H1 (cell line): Measurements from ENCODE around the gene STK32A. TPM values are rescaled to one million over a fixed set of nuclear protein-coding genes. Genes with fewer than 3 reads are reported as not detected.
A peak's percentile ranks its signal among the peaks of the same experiment; 100 is the strongest.

Source experiments
- CTCF ChIA-PET: fragments of 300-600 bp; sonication (Branson Sonifier 250); formaldehyde crosslinking; loops from one replicate; lab custom pipeline; 2021; ENCODE audit not compliant: partially characterized antibody; lab: Charles Lee
- POLR2A ChIA-PET: fragments of 300-600 bp; sonication (Branson Sonifier 250); formaldehyde crosslinking; loops from one replicate; lab custom pipeline; 2021; ENCODE audit warnings: inconsistent platforms; ENCODE audit not compliant: partially characterized antibody; lab: Charles Lee
- DNase-seq, 2 experiments: peaks; one replicate each; pipeline versions ENCODE4 v3.0.0 to v3.0.0-alpha.2; 2010 to 2022; ENCODE audit warnings: low spot score in 2 of 2, low read depth in 1 of 2, mixed read lengths in 1 of 2
- FAIRE-seq: peaks from 2 replicates; lab custom pipeline; 2011; peaks lifted over from hg19 to GRCh38; lab: Jason Lieb, UNC
- H2AFZ ChIP-seq: 2 replicates; pipeline ENCODE4 v1.8.1; 2012; ENCODE audit warnings: low read length, inconsistent platforms
- H2AK5ac ChIP-seq: 2 replicates; pipeline ENCODE4 v1.6.1; 2013; ENCODE audit warnings: low read depth, low read length
- H2BK120ac ChIP-seq: replicated peaks from 2 replicates; pipeline ENCODE3; 2013; ENCODE audit warnings: low read depth, low read length, inconsistent platforms
- H2BK12ac ChIP-seq: 2 replicates; pipeline ENCODE4 v1.6.1; 2013; ENCODE audit warnings: low read depth, low read length
- H2BK15ac ChIP-seq: 2 replicates; pipeline ENCODE4 v1.6.1; 2013; ENCODE audit warnings: low read length
- H2BK20ac ChIP-seq: 2 replicates; pipeline ENCODE4 v1.6.1; 2013; ENCODE audit warnings: low read length
- H2BK5ac ChIP-seq: 2 replicates; pipeline ENCODE4 v1.6.1; 2013; ENCODE audit warnings: low read depth, low read length
- H3K14ac ChIP-seq: 2 replicates; pipeline ENCODE4 v1.6.1; 2013; ENCODE audit warnings: inconsistent platforms; ENCODE audit not compliant: insufficient read length
- H3K18ac ChIP-seq: 2 replicates; pipeline ENCODE4 v1.6.1; 2013; ENCODE audit warnings: low read length; ENCODE audit errors: extremely low read depth
- H3K23ac ChIP-seq: 2 replicates; pipeline ENCODE4 v1.6.1; 2013; ENCODE audit warnings: inconsistent platforms; ENCODE audit not compliant: insufficient read length
- H3K23me2 ChIP-seq: 2 replicates; pipeline ENCODE4 v1.6.1; 2013; ENCODE audit warnings: low read depth, low read length
- H3K27ac ChIP-seq: 2 replicates; pipeline ENCODE4 v1.6.1; 2011; ENCODE audit warnings: low read depth, low read length, inconsistent platforms
- H3K27me3 ChIP-seq, 4 experiments: replicated peaks in 1 of 4; 1 replicate in 1 of 4; 2 replicates in 3 of 4; pipeline versions ENCODE4 v1.6.1 to v1.8.1; 2011 to 2013; ENCODE audit warnings: low read length in 3 of 4, mild to moderate bottlenecking in 3 of 4, inconsistent platforms in 2 of 4, mixed read lengths in 2 of 4, moderate library complexity in 1 of 4; ENCODE audit not compliant: control insufficient read depth in 3 of 4, insufficient read depth in 3 of 4; ENCODE audit errors: extremely low read depth in 1 of 4
- H3K36me3 ChIP-seq, 4 experiments: 2 replicates each; pipeline versions ENCODE4 v1.6.1 to v1.8.1; 2011 to 2013; ENCODE audit warnings: mild to moderate bottlenecking in 4 of 4, low read length in 3 of 4, moderate library complexity in 2 of 4, control low read depth in 1 of 4, inconsistent platforms in 1 of 4; ENCODE audit not compliant: insufficient read depth in 4 of 4, control insufficient read depth in 2 of 4
- H3K4ac ChIP-seq: replicated peaks from 2 replicates; pipeline ENCODE3; 2013; ENCODE audit warnings: low read length, low read depth, mixed read lengths, inconsistent platforms; ENCODE audit not compliant: insufficient read length
- H3K4me1 ChIP-seq, 4 experiments: replicated peaks in 1 of 4; 1 replicate in 1 of 4; 2 replicates in 3 of 4; pipeline versions ENCODE4 v1.6.1 to v1.8.1; 2011 to 2013; ENCODE audit warnings: low read length in 3 of 4, inconsistent platforms in 2 of 4, mixed read lengths in 1 of 4; ENCODE audit not compliant: insufficient read depth in 4 of 4, control insufficient read depth in 3 of 4
- H3K4me2 ChIP-seq, 2 experiments: 2 replicates each; pipeline versions ENCODE4 v1.6.1 to v1.8.1; 2011 to 2013; ENCODE audit warnings: low read depth in 2 of 2, low read length in 2 of 2, control low read depth in 1 of 2, inconsistent platforms in 1 of 2, mild to moderate bottlenecking in 1 of 2; ENCODE audit not compliant: insufficient read depth in 1 of 2
- H3K4me3 ChIP-seq, 4 experiments: fragments of 200-600, 300-600 bp in 1 of 4; sonication (generic), shearing (Covaris generic), sonication (Bioruptor Twin) in 1 of 4; 2 replicates each; pipeline versions ENCODE4 v1.5.1 to v1.8.1; 2011 to 2016; ENCODE audit warnings: low read length in 4 of 4, low read depth in 3 of 4, control low read depth in 2 of 4, inconsistent platforms in 2 of 4, mild to moderate bottlenecking in 2 of 4, mixed read lengths in 1 of 4, moderate library complexity in 1 of 4; ENCODE audit not compliant: insufficient read depth in 2 of 4; ENCODE audit errors: extremely low read depth in 1 of 4
- H3K56ac ChIP-seq: replicated peaks from 2 replicates; pipeline ENCODE3; 2013; ENCODE audit warnings: low read depth, mild to moderate bottlenecking, mixed read lengths, low read length, inconsistent platforms; ENCODE audit not compliant: insufficient read length
- H3K79me1 ChIP-seq: 2 replicates; pipeline ENCODE4 v1.6.1; 2013; ENCODE audit warnings: low read depth, low read length, control low read depth
- H3K79me2 ChIP-seq, 2 experiments: 2 replicates each; pipeline versions ENCODE4 v1.6.1 to v1.8.1; 2012 to 2013; ENCODE audit warnings: low read length in 2 of 2, mild to moderate bottlenecking in 2 of 2, inconsistent platforms in 1 of 2; ENCODE audit not compliant: insufficient read depth in 2 of 2, control insufficient read depth in 1 of 2
- H3K9ac ChIP-seq, 4 experiments: replicated peaks in 1 of 4; 1 replicate in 1 of 4; 2 replicates in 3 of 4; pipeline versions ENCODE4 v1.6.1 to v1.8.1; 2011 to 2013; ENCODE audit warnings: low read depth in 3 of 4, low read length in 3 of 4, control low read depth in 2 of 4, mild to moderate bottlenecking in 2 of 4, moderate library complexity in 2 of 4, inconsistent platforms in 1 of 4; ENCODE audit errors: extremely low read depth in 1 of 4
- H3K9me3 ChIP-seq, 2 experiments: 2 replicates each; pipeline versions ENCODE4 v1.6.1 to v1.8.1; 2012 to 2013; ENCODE audit warnings: mild to moderate bottlenecking in 2 of 2, moderate library complexity in 2 of 2, control low read depth in 1 of 2, inconsistent platforms in 1 of 2, low read depth in 1 of 2, low read length in 1 of 2, mixed read lengths in 1 of 2; ENCODE audit not compliant: insufficient read depth in 2 of 2
- H4K20me1 ChIP-seq, 2 experiments: replicated peaks in 1 of 2; 2 replicates each; pipeline versions ENCODE3 to v1.8.1; 2011 to 2013; ENCODE audit warnings: inconsistent platforms in 2 of 2, low read length in 2 of 2, mild to moderate bottlenecking in 1 of 2; ENCODE audit not compliant: insufficient read depth in 2 of 2, control insufficient read depth in 1 of 2
- H4K5ac ChIP-seq: 2 replicates; pipeline ENCODE4 v1.6.1; 2013; ENCODE audit warnings: low read length, low read depth, mixed read lengths, inconsistent platforms; ENCODE audit not compliant: insufficient read length
- H4K8ac ChIP-seq: 2 replicates; pipeline ENCODE4 v1.8.0; 2013; ENCODE audit warnings: mild to moderate bottlenecking, moderate library complexity, low read length, inconsistent platforms; ENCODE audit not compliant: insufficient read depth; ENCODE audit errors: extremely low read depth
- H4K91ac ChIP-seq: replicated peaks from 2 replicates; pipeline ENCODE3; 2013; ENCODE audit warnings: low read length, mixed read lengths, inconsistent platforms; ENCODE audit not compliant: insufficient read length
- BACH1 ChIP-seq: IDR thresholded peaks from 2 replicates; pipeline ENCODE4 v1.6.1; 2012; ENCODE audit warnings: low read length, improper control_type of control experiment
- BRCA1 ChIP-seq: IDR thresholded peaks from 2 replicates; pipeline ENCODE4 v1.6.1; 2012; ENCODE audit warnings: low read depth, low read length, improper control_type of control experiment
- CEBPB ChIP-seq: IDR thresholded peaks from 2 replicates; pipeline ENCODE4 v1.6.1; 2012; ENCODE audit warnings: low read depth, low read length
- CTBP2 ChIP-seq: IDR thresholded peaks from 2 replicates; pipeline ENCODE4 v1.7.0; 2011; ENCODE audit warnings: borderline replicate concordance, mild to moderate bottlenecking, moderate library complexity, mixed read lengths, low read length; ENCODE audit not compliant: insufficient read depth, insufficient read length
- SIRT6 ChIP-seq: IDR thresholded peaks from one replicate; pipeline ENCODE4 v1.7.1; 2012; ENCODE audit warnings: low read length, inconsistent platforms
- SP1 ChIP-seq: IDR thresholded peaks from 2 replicates; pipeline ENCODE4 v1.6.1; 2011; ENCODE audit warnings: low read depth, low read length
- SP4 ChIP-seq: IDR thresholded peaks from 2 replicates; pipeline ENCODE4 v1.6.1; 2012; ENCODE audit warnings: low read length, inconsistent platforms
- TBP ChIP-seq: IDR thresholded peaks from 2 replicates; pipeline ENCODE4 v1.6.1; 2011; ENCODE audit warnings: low read depth, low read length, improper control_type of control experiment
- TCF12 ChIP-seq: IDR thresholded peaks from 2 replicates; pipeline ENCODE4 v1.6.1; 2011; ENCODE audit warnings: low read depth, mild to moderate bottlenecking, low read length
- YY1 ChIP-seq: IDR thresholded peaks from 2 replicates; pipeline ENCODE4 v1.6.1; 2011; ENCODE audit warnings: low read depth, mild to moderate bottlenecking, low read length
- WGBS, 2 experiments: shearing (Covaris generic) in 1 of 2; methylation state at CpG; one replicate each; pipeline versions ENCODE4 v1.1.6 to v1.1.7; 2013 to 2015; ENCODE audit warnings: low lambda C conversion rate in 2 of 2, mixed read lengths in 2 of 2, inconsistent platforms in 1 of 2, low coverage in 1 of 2, missing lambda C conversion rate in 1 of 2; ENCODE audit not compliant: insufficient replicate concordance in 2 of 2, insufficient coverage in 1 of 2, insufficient read length in 1 of 2; ENCODE audit errors: extremely low coverage in 1 of 2, missing lambda C conversion rate in 1 of 2; 5-methylcytosine and 5-hydroxymethylcytosine counted together
- polyA plus RNA-seq, 7 experiments: library from polyadenylated mRNA; depleted of rRNA in 3 of 7; stranded (reverse) in 5 of 7; unstranded in 2 of 7; fragments of >200 nt in 5 of 7; fragments of 200-250 nt in 2 of 7; gene quantifications; 1 replicate in 5 of 7; 2 replicates in 1 of 7; 4 replicates in 1 of 7; pipeline versions ENCODE4 v1.2.1 to v1.2.3, GENCODE V29; 2011 to 2013; ENCODE audit warnings: missing spikeins in 2 of 7, mixed read lengths in 2 of 7
- total RNA-seq: library from RNA; stranded (reverse); fragmentation: NEBNext Ultra II Directional; extraction: Animal tissue kit (Norgen Biotek cat#: 25700); gene quantifications from 2 replicates; pipeline ENCODE4 v1.2.1, GENCODE V29; 2021
- TF ChIP-seq, protein P1 (sequence below): IDR thresholded peaks from 2 replicates; pipeline ENCODE4 v1.6.1; 2012; ENCODE audit warnings: inconsistent platforms
- TF ChIP-seq, protein P2 (sequence below): IDR thresholded peaks from 2 replicates; pipeline ENCODE4 v1.6.1; 2012; ENCODE audit warnings: inconsistent platforms

STK32A gene
- total and polyA plus RNA-seq, 2 of the 8 experiments (the other 6 are each of a cell fraction or from before 2014, with no cell fraction given): 1.3 to 2.5 TPM

DNA sequence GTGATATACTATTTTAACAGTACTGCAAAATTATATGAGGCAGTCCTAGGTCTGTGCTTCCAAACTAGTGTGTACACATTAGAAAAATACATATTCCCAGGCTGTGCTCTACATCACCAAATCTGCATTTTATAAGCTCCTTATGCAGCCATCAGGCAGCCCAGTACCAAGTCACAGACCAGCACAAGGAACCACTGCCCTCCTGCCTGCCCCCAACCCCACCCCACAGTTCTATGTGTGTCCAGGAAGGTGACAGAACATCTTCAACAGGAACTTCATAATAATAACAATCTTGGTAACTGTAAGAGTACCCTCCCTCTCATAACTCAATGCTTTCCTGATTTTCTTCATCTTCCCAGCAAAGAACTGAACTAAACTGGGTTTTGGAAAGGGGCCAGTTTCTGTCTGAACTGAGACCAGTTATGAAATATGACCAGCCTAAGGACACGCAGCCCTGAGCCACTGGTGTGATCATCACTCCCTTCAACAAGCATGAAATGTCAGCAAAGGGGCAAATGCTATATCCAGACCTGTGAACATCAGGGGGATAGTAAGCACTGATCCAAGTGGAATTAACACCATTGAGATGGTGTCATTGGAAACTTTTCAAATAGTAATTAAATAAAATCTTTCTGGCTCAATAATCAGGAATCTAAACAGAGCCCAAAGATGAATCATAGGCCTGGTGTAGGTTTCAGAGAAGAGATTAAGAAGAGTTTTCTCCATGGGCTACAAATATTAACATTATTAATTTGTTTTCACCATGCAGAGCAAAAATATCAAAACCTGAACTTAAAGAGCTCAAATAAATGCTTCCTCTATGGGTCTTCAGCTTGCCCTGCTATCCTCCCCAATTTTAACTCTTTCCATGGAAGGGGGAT lies 192.9 kb downstream of the STK32A start:
- H3K36me3 ChIP-seq: peaks cover 8 to 57% (median 23%) of the 10 kb centered on the region in 4 experiments; a peak in 7 of 8 replicates
- H3K4me2 ChIP-seq: no peak overlapping the region
- H3K27ac ChIP-seq: 0 out of 2 replicates have a peak overlapping the region, but pooled peaks have one; percentile 29
- H2BK5ac ChIP-seq: no peak overlapping the region
- H3K4me1 ChIP-seq: peaks cover 5 to 17% (median 9%) of the 10 kb centered on the region in 4 experiments; a peak in 6 of 7 replicates
- H2BK20ac ChIP-seq: no peak overlapping the region
- H3K23me2 ChIP-seq: no peaks in the 10 kb centered on the region
- no peak overlapping the region for H3K9ac ChIP-seq
- no peak overlapping the region for H2AFZ ChIP-seq
- H3K9me3 ChIP-seq: no peaks in the 10 kb centered on the region
- no peak overlapping the region for H2BK15ac ChIP-seq
- H3K4me3 ChIP-seq: no peak overlapping the region
- H3K27me3 ChIP-seq: peaks cover 0 to 1% (median 0%) of the 10 kb centered on the region in 4 experiments; a peak in 1 of 7 replicates
- no peak overlapping the region for H3K56ac ChIP-seq
- no peak overlapping the region for H2BK12ac ChIP-seq
- H3K14ac ChIP-seq: no peak overlapping the region
- no peak overlapping the region for H3K4ac ChIP-seq
- H4K20me1 ChIP-seq: peaks cover 28 to 31% of the 10 kb centered on the region in 2 experiments
- no peak for DNase-seq
- H4K8ac ChIP-seq: no peak overlapping the region
- peaks cover 9% of the 10 kb centered on the region for H3K79me1 ChIP-seq
- H4K5ac ChIP-seq: no peak overlapping the region
- H3K23ac ChIP-seq: no peak overlapping the region
- H2BK120ac ChIP-seq: no peak overlapping the region
- no peak overlapping the region for H3K18ac ChIP-seq
- FAIRE-seq: no peak
- no peak overlapping the region for H4K91ac ChIP-seq
- WGBS, 2 experiments: 90% methylated on average over 1 of the region's 1 CpG; no CpG with 5 or more reads in 1 of the 2 experiments
- CTCF ChIA-PET: interaction anchor here (0.9 kb wide), 1 partner anchor 145 kb away, joined by 4 read pairs; no protein-coding TSS in a partner anchor
- peaks cover 41 to 99% of the 10 kb centered on the region in 2 experiments for H3K79me2 ChIP-seq
- POLR2A ChIA-PET: interaction anchor here (1.8 to 3.3 kb wide), 2 partner anchors 12 to 15 kb away, joined by 4 to 10 read pairs; no protein-coding TSS in a partner anchor
- no peak overlapping the region for H2AK5ac ChIP-seq
- no peak for TF ChIP-seq SIRT6
- TF ChIP-seq CEBPB: no peak
- no peak for TF ChIP-seq TCF12
- no peak for TF ChIP-seq BACH1
- TF ChIP-seq BRCA1: no peak
- TF ChIP-seq, protein P1, sequence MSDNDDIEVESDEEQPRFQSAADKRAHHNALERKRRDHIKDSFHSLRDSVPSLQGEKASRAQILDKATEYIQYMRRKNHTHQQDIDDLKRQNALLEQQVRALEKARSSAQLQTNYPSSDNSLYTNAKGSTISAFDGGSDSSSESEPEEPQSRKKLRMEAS: no peak
- TF ChIP-seq, protein P2, sequence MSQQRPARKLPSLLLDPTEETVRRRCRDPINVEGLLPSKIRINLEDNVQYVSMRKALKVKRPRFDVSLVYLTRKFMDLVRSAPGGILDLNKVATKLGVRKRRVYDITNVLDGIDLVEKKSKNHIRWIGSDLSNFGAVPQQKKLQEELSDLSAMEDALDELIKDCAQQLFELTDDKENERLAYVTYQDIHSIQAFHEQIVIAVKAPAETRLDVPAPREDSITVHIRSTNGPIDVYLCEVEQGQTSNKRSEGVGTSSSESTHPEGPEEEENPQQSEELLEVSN: no peak
- no peak for TF ChIP-seq YY1
- no peak for TF ChIP-seq SP4
- no peak for TF ChIP-seq SP1
- TF ChIP-seq TBP: no peak
- TF ChIP-seq CTBP2: no peak
